ENCODE results near the gene NTNG2.
"Not testable (repeated sequence)": the region's sequence is repeated elsewhere in the genome, so short reads cannot be mapped to it uniquely, and the experiment has no call there.

NTNG2 gene, protein sequence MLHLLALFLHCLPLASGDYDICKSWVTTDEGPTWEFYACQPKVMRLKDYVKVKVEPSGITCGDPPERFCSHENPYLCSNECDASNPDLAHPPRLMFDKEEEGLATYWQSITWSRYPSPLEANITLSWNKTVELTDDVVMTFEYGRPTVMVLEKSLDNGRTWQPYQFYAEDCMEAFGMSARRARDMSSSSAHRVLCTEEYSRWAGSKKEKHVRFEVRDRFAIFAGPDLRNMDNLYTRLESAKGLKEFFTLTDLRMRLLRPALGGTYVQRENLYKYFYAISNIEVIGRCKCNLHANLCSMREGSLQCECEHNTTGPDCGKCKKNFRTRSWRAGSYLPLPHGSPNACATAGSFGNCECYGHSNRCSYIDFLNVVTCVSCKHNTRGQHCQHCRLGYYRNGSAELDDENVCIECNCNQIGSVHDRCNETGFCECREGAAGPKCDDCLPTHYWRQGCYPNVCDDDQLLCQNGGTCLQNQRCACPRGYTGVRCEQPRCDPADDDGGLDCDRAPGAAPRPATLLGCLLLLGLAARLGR

DNA sequence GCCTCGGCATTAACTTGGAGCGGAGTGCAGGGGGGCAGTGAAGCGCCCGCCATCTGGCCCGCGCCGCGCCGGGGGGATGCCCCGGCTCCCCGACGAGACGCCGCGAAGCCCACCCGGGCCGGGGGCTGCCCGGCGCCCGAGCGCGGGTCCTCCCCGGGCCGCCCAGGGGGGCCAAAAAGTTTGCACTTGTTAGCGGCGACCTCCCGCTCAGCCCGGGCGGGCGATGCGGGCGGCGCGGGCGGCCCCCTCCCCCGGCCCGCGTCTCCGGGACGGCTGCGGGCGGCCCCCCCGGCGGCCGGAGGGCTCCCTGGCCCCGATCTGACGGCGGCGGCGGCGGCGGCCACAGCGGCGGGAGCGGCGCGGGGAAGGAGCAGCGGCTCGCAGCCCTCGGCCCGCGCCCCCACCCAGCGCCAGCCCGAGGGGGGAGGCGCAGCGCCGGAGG lies at the start of gene NTNG2:
NTNG2 (plus strand) TSS at position 316 of the 442 bp plus-strand sequence. CDS start 4,774 bp downstream, outside the sequence.
- no peak for DNase-seq (ENCODE audit: low read depth in 2 of 2)

DNA sequence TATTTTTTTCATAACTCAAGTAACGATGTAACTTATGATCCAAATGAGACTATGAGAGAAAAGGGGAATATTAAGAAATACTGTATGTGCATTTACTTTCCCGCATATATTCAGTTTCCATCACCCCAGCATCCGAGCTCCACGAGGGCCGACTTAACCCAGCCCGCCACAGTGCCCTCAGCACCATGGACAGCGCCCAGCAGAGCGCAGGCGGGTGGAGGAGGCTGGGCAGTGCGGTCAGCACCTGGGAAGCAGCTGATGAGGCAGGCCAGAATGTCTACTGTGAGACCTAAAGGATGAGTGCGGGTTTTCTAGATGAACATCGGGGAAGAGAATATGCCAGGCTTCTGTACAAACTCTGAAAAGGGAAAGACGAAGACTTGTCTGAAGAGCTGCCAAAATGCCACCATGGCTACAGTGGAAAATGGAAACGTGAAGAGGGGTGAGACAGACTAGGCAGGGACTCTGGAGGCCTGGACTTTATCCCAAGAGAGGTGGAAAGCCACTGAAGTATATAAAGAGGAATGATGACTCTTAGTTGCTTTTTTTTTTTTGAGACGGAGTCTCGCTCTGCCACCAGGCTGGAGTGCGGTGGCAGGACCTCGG lies 47.7 kb upstream of the NTNG2 start:
- peak; percentile 24 to 27 for DNase-seq (ENCODE audit: low read depth in 2 of 2)

DNA sequence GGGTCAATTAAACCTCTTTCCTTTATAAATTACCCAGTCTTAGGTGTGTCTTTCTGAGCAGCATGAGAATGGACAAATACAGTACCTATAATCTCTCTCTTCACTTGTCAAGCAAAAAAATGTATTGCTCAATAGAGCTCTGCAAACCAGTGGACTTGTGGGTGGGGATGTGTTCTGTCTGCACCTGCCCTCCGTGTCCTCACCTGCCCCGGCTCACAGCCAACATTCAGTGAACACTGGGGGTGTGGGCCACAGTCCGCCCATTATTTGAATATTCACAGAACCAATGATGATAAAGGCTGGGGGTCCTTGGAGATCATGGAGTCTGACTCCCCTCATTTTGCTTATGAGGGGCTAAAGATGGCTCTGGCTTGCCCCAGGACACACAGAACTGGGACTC lies 45.3 kb upstream of the NTNG2 start:
- DNase-seq (ENCODE audit: low read depth in 2 of 2): no peak

DNA sequence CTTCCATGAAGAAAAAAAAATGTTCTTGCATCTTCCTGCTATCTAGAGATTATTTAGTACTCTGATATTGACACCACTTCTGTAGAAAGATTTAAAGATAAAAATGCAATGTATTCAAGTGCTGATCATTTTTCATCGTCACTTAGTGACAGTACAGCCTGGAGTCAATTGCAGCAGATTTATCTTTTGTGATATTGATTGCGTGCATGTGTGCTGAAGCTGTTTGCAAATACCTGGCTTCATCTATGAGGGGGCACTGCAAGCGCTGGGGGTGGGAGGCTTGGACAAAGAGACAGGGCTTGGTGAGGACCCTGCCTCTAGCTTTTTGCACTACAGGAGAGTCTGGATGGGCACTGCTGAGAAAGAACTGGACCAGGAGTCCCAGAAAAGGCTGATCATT lies 44.2 kb upstream of the NTNG2 start:
- DNase-seq (ENCODE audit: low read depth in 2 of 2): no peak

DNA sequence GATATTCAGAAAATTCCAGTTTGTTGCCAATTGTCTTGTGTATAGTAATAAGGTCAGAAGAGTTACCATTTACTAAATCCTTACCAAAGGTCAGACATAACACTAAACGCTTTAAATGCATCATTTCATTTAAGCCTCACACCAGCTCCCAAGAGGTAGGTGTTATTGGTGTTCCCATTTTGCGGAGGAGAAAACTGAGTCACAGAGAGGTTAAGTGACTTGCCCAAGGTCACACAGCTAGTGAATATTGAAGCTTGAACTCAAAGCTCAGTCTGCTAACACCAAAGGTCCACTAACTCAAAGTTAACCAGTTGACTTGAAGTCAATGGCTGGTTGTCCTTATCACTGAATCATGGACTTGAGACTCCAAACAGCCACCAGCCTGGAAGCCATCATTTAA lies 40.8 kb upstream of the NTNG2 start:
- DNase-seq (ENCODE audit: low read depth in 2 of 2): no peak

DNA sequence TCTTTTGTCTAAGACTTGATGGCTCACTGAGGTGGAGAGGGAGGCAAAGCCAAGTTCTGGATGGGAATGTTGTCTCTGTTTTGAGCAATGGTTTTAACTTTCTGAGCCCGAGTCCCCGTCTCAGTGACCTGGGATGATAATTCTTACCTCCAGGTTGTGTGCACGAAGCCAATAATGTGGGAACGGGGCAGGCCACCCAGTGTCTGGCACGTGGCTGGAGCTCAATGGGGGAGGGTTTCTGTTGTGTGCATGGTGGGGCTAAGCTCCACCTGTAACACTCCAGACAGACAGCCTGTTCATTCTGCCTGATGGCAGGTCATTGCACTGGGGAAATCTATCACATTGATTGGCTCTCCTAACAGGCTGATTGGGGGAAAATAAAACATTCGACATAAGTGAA lies 37.1 kb upstream of the NTNG2 start:
- no peak for DNase-seq (ENCODE audit: low read depth in 2 of 2)

DNA sequence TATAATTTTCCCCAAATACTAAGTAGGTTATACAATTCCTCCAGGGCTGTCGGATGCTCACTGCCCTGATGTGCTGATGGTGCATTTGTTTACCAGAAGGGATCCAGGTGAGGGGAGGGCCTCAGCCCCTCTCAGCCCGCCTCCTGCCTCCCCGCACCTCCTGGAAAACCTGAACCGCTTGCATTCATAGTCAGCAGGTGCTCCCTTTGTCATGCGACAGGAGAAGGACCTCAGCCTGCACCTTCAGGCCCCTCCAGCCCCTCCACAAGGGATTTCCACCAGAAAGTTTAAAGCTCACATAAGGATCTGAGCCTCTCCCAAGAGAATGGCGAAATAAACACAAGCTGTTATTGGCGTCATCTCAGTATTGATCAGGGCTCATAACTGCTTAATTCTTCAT lies 36.5 kb upstream of the NTNG2 start:
- no peak for DNase-seq (ENCODE audit: low read depth in 2 of 2)

DNA sequence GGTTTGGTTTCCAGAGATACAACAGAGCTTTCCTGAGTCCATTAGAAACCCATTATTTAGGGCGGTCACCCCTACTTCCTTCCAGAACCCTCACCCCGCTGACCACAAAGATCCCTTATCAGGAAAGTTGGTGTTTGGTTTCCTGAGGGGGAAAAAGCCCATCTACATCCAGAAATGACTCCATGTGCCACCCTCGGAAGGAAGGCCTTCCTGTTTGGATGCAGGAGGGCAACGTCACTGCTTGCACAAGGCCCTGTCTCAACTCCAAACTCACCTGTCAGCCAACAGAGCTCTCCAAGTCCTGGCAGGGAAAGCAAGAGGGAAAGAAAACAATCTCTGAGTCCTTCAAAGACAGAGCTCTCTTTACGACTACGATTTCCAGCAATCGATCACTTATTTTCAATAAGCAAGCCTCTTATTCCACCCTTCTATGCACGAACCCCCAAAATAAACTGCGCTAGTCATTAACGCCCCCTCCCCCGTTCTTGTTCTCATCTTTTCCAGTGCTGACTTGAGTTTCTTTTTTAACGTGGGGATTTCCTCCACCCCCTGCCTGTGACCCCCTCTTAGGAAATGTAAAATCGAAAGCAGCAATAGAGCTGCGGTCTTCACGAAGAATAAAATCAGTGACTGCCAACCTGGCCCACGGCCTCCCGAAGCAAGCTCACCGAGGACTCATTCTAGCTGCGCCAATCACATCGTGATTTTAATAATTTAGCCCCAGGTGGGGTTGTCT lies 35.7 kb upstream of the NTNG2 start:
- no peak for DNase-seq (ENCODE audit: low read depth in 2 of 2)

DNA sequence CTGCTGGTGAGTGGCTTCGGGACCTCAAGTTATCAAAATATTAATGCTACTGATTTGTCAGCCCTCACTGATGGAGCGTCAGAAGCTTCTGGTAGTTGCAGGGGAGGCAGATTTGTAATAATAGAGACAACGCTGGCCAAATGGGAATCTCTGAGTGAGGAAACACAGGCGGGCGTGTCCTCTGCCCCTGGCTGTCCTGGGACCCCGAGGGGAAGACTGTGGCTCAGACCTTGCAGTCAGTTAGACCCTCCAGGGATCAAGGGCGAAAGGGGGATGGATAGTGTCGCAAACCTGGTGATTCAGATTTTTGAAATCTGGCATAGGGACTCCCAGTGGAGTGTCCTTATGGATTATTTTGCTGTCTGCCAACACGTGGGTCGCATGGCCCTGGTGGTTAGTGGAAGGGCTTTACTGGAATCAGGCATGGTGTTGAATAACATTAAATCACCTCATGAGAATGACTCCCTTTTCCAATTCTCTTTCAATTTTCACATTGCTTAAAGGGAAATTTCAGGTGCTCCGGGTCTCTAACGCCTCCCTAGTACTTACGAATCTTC lies 35.1 kb upstream of the NTNG2 start:
- no peak for DNase-seq (ENCODE audit: low read depth in 2 of 2)

DNA sequence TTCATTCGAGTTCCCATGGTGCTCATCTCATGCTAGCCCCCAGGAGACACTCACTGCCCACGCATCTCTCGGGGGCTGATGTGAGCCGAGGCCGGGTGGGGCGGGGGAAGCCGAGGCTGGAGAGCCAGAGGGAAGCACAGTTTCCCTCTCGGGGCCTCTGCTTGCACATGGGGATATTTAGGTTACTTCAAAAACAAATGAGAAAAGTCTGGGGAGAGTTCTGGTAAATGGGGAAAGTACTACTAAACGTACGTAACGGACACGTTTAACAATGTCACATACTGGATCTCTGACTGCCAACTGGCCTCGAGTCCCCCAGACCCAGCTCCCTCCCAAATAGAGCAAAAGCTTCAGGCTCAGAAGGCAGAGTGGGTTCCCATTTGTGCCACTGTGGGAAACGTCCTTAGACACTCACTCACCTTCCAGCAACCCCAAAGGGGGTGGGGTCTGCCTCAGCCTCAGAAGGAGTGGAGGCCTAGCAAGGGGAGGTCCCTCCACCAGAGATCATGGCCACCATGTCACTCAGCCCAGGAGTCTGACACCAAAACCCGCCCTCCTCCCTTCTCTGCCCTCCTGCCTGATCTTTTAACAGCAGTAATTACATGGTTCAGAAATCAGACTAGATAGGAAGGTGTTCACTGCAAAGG lies 33.8 kb upstream of the NTNG2 start:
- no peak for DNase-seq (ENCODE audit: low read depth in 2 of 2)

DNA sequence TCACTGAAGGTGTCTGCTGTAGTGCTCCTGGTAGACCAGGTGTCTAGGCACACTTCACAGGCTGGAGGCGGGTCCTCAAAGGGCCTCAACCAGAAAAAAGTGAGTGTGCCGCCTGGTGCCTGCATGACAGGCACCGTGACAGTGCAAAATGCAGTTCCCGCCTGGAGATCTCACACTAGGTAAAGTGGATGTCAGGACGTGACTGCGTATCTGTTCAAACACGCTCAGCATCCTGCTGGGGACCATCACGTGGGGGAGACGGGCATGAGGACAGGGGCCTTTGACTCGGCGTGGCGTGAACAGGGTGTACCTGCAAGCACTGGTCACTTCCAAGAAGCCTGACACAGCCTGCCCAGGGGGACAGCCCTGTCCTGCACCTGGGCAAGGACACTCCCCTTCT lies 32.3 kb upstream of the NTNG2 start:
- DNase-seq (ENCODE audit: low read depth in 2 of 2): no peak

DNA sequence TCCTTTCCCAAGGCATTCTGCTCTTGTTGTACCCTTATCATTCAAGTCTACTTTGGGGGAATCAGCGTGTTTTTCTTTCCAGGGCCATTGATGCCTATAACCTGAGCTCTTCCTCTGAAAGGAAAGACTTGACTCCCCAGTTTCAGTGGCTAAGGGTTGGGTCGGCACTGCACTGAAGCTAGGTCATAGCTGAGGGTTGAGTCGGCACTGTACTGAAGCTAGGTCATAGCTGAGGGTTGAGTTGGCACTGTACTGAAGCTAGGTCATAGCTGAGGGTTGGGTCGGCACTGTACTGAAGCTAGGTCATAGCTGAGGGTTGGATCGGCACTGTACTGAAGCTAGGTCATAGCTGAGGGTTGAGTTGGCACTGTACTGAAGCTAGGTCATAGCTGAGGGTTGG lies 27.8 kb upstream of the NTNG2 start:
- DNase-seq (ENCODE audit: low read depth in 2 of 2): not testable (repeated sequence)

DNA sequence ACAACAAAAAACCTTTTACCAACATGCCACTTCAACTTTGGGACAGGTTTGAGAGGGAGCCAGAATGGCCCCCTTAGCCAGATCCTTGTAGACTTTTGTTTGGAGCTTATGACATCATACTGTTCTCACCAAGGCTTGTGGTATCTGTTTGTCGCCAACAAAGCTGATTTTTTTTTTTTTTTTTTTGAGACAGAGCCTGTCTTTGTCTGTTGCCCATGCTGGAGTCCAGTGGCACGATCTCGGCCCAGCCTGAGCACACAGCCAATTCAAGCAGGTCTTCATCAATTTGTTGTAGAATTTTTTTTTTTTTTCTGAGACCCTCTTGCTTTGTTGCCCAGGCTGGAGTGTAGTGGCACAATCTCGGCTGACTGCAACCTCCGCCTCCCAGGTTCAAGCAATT lies 26.4 kb upstream of the NTNG2 start:
- DNase-seq (ENCODE audit: low read depth in 2 of 2): no peak

DNA sequence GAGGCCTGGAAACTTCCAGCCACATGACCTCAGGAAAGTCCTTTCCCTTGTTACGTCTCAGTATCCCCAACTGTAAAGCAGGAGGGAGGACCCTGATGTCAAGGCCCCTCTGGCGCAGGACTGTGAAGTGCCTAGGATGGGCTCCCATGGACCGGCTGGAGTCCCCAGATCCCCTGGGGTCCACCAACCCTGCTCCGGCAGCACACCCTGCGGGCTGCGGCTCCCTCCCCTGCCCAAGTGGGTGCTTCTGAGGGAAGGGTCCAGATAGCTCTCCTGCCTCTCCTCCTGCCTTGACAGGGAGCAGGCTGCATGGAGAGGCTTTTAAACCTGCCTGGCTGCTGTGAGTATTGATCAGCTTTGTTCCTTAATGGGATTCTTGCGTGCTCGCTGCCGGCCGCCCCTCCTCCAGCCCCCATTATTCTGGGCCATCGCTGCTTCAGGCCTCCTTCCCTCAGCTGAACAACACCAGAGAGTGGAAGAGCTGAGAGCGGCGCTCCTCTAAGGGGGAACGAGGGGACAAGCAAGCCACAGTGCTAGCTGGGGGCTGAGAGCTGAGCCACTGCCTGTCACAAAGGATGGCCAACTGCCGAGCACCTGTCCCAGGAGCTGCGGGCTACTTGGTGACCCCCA lies 25.6 kb upstream of the NTNG2 start:
- DNase-seq (ENCODE audit: low read depth in 2 of 2): no peak

DNA sequence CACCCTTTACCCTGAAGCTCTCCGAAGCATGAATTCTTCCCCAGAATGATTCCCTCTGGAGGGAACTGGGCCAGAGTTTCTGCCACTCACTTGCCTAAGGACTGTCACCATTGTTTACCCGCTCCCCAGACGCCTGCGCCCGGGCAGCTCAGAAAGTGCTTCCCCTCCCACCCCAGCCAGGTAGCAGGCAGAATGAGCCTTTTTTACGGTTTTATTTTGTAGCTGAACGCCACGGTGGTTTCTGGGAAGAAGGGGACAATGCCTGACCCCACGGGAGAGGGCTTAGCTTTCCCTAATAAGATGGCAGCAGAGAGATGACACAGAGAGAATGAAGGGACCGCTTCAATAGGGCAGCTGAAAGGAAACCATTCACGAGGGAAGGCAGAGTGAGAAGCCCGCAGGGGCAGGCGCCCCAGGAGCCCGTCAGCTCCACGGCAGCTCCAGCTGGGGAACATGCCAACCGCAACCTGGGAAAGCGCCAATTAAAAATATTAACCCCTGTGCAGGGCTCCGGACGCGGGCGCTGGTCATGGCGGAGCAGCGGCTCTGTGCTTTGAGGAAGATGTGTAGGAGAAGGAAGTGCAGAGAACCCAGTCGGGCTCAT lies 20.4 kb upstream of the NTNG2 start:
- DNase-seq (ENCODE audit: low read depth in 2 of 2): no peak

DNA sequence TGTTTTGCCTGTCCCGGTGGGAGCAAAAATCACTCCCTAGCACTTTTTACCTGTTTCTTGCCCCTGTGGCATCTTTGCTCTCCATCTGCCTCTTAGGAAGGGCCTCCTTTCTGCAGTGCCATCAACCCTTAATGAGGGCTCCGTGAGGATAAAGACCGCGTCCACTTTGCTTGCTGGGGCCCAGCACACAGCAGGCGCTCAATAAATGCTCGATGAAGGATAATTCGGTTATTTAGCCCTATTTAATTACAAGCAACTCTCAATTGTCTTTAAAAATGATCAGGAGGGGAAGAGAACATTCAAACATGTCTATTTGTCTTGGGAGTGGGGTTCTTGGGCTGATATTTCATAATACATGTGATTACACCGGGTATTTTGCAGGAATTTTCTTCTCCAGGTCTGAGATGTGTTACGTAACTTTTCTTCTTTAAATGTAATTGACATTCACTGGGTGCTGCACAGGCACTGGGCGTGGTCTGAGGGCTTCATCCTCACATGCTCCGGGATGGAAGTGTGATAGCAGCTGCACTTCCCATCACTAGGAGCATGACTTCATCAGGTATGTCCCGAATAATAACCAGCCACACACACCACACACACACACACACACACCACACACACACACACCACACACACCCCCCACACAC lies 19.8 kb upstream of the NTNG2 start:
- DNase-seq (ENCODE audit: low read depth in 2 of 2): no peak

DNA sequence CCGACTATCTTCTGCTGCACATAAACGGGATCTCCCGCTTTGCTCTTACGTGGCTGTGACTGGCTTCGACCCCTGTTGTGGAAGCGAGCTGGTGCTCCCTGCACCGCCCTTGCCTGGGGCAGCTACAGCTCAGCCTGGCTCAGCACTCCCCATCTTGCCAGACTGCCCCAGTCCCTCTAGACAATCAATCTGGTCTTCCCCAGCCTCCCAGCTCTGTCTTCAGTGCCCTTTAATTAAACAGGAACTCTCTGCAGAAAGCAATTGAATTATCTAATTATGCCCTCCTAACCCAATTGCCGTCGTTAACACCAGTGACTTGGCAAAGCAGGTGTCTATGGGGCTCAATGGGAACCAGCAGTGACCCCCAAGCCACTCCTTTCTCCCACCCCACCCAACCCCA lies 18.9 kb upstream of the NTNG2 start:
- DNase-seq (ENCODE audit: low read depth in 2 of 2): no peak

DNA sequence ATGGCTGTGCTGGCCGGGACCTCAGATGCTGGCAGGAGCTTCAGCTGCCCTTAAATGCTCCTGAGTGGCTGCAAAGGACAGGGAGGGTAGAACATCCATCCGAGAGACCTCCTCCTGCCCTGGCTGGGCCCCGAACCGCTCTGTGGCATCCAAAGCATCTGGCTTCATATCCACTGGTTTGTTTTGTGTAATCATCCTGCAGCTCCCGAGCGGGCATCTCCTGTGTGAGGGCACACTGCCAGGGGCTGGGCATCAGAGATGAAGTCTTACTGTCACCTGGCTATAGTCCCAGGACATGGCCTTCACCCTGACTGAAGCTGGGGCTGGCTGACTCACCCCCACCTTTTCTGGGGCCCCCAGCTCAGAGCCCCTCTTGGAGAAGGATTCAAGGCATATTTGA lies 18.5 kb upstream of the NTNG2 start:
- no peak for DNase-seq (ENCODE audit: low read depth in 2 of 2)

DNA sequence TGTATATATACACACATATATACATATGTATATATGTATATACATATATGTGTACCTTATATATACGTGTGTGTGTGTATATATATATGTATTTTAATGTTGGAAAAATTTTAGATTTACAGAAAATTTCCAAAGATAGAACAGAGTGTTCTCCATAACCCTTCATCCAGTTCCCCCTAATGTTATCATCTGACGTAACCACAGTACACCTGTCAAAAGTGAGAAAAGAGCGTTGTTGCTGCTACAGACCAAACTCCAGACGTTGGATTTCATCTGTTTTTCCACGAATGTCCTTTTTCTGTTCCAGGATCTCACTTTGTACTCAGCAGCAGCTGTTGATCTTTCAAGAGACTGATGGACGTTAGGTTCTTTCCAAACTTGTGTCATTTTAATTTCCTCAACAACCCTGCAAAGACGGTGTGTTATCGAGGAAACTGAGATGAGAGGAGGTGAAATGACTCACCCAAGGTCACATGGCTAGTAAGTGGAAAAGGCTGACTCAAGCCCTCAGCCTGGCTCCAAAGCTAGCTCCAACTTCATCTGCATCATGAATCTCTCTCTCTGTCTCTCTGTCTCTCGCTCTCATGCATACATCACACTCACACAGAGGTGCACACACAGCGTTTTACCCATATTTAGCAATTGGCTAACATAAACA lies 17.0 kb upstream of the NTNG2 start:
- DNase-seq (ENCODE audit: low read depth in 2 of 2): no peak

DNA sequence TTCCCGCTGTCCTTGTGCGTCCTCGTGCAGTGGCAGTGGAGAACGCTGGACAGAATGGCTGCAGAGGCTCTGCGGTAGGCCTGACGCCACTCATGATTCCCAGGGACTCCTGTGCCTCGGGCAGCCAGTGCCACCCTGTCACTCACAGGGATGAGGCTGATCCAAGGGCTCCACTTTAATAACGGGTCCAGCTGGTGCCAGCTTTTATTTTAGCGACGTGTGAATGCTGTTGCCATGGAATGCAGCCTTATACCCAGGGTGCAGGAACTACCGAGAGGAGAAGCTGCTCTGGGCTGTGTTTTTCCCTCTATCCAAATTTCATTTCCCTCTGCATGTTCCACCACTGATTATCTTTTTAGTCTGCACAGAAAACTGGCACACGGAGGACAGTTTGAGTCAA lies 15.8 kb upstream of the NTNG2 start:
- DNase-seq (ENCODE audit: low read depth in 2 of 2): no peak

Data from fibroblast of skin of left quadriceps (primary cell).